GM12878 (cell line): ENCODE data around the gene GCM1. TPM values are rescaled to one million over a fixed set of nuclear protein-coding genes. Genes with fewer than 3 reads are reported as not detected.

Experiments used
- ATAC-seq: fragments of 200-7000 bp; cut with Tn5 transposase; 3 replicates; pipeline ENCODE4 v1.9.1; 2020; ENCODE audit warnings: mild to moderate bottlenecking, moderate library complexity
- BruUV-seq: library from RNA; stranded (reverse); fragments of 400-500 nt; replicated peaks from 2 replicates; lab custom pipeline; 2021; lab: Mats Ljungman, UMichigan
- CTCF ChIA-PET: fragments of 300-600 bp; sonication (Branson Sonifier 250); formaldehyde crosslinking; extraction: SDS; loops from one replicate; lab custom pipeline; 2021; ENCODE audit warnings: inconsistent platforms; lab: Yijun Ruan, JAX
- POLR2A ChIA-PET: fragments of 350-600 bp; formaldehyde crosslinking; extraction: SDS; loops from one replicate; lab custom pipeline; 2021; ENCODE audit warnings: inconsistent platforms; lab: Charles Lee
- RAD21 ChIA-PET: fragments of 300-600 bp; sonication (Branson Sonifier 250); formaldehyde crosslinking; loops from one replicate; lab custom pipeline; 2023; ENCODE audit warnings: antibody characterized with exemption; ENCODE audit not compliant: unreplicated experiment; lab: Charles Lee
- SMC1A ChIA-PET: fragments of 300-600 bp; sonication (Branson Sonifier 250); formaldehyde crosslinking; loops from one replicate; lab custom pipeline; 2023; ENCODE audit not compliant: unreplicated experiment, uncharacterized antibody; lab: Charles Lee
- DNase-seq: peaks from one replicate; pipeline ENCODE4 v3.0.0-alpha.2; 2011; ENCODE audit warnings: low read depth, low spot score
- FAIRE-seq: peaks from 3 replicates; lab custom pipeline; 2011; peaks lifted over from hg19 to GRCh38; lab: Jason Lieb, UNC
- H2AFZ ChIP-seq: 2 replicates; pipeline ENCODE4 v1.6.0; 2011; ENCODE audit warnings: low read depth, low read length, control low read depth; ENCODE audit not compliant: control insufficient read depth
- H3K27ac ChIP-seq: 2 replicates; pipeline ENCODE4 v1.5.1; 2011; ENCODE audit warnings: control low read depth; ENCODE audit not compliant: control insufficient read depth, insufficient read depth
- H3K27me3 ChIP-seq, 2 experiments: replicated peaks in 1 of 2; 2 replicates each; pipeline versions ENCODE4 v1.6.0 to v1.6.1; 2011; ENCODE audit warnings: low read length in 1 of 2; ENCODE audit not compliant: control insufficient read depth in 2 of 2, insufficient read depth in 2 of 2
- H3K36me3 ChIP-seq, 2 experiments: 2 replicates each; pipeline ENCODE4 v1.5.1; 2011; ENCODE audit warnings: low read length in 1 of 2; ENCODE audit not compliant: control insufficient read depth in 2 of 2, insufficient read depth in 2 of 2
- H3K4me1 ChIP-seq: 2 replicates; pipeline ENCODE4 v1.6.1; 2011; ENCODE audit warnings: mild to moderate bottlenecking, low read length, moderate library complexity, mixed read lengths; ENCODE audit not compliant: control insufficient read depth, insufficient read depth
- H3K4me2 ChIP-seq: 2 replicates; pipeline ENCODE4 v1.6.0; 2011; ENCODE audit warnings: control low read depth; ENCODE audit not compliant: control insufficient read depth, insufficient read depth
- H3K4me3 ChIP-seq: fragments of 200-600 bp; sonication (generic); 2 replicates; pipeline ENCODE4 v1.5.1; 2016
- H3K79me2 ChIP-seq: 2 replicates; pipeline ENCODE4 v1.6.0; 2011; ENCODE audit warnings: low read length; ENCODE audit not compliant: control insufficient read depth, insufficient read depth
- H3K9ac ChIP-seq: 2 replicates; pipeline ENCODE4 v1.8.0; 2011; ENCODE audit warnings: low read length, control low read depth, mixed read lengths; ENCODE audit not compliant: control insufficient read depth, insufficient read depth
- H3K9me3 ChIP-seq: replicated peaks from 3 replicates; pipeline ENCODE4 v1.5.1; 2011; ENCODE audit warnings: mild to moderate bottlenecking, low read length; ENCODE audit not compliant: control insufficient read depth, insufficient read depth
- H4K20me1 ChIP-seq: 2 replicates; pipeline ENCODE4 v1.6.0; 2011; ENCODE audit not compliant: control insufficient read depth, insufficient read depth
- BCL11A ChIP-seq: IDR thresholded peaks from 2 replicates; pipeline ENCODE4 v1.6.1; 2011; ENCODE audit warnings: low read depth, low read length
- EZH2 ChIP-seq: IDR thresholded peaks from 2 replicates; pipeline ENCODE4 v1.6.1; 2012; ENCODE audit warnings: low read depth, mild to moderate bottlenecking, control low read depth, inconsistent platforms, low read length, borderline replicate concordance; ENCODE audit not compliant: control insufficient read depth
- HCFC1 ChIP-seq: fragments of 150-350 bp; IDR thresholded peaks from 2 replicates; pipeline ENCODE4 v1.6.1; 2014; ENCODE audit warnings: low read length
- MXI1 ChIP-seq: fragments of 150-350 bp; IDR thresholded peaks from 2 replicates; pipeline ENCODE4 v1.6.1; 2011; ENCODE audit warnings: low read depth, mild to moderate bottlenecking, inconsistent platforms, low read length, improper control_type of control experiment
- RELA ChIP-seq: fragments of 450-650 bp; IDR thresholded peaks from 2 replicates; pipeline ENCODE4 v1.8.0; 2014; ENCODE audit warnings: borderline replicate concordance; ENCODE audit not compliant: partially characterized antibody
- RELB ChIP-seq: fragments of 450-650 bp; IDR thresholded peaks from 2 replicates; pipeline ENCODE4 v1.6.1; 2017; ENCODE audit warnings: low read depth, mild to moderate bottlenecking, moderate library complexity
- SIX5 ChIP-seq: IDR thresholded peaks from 2 replicates; pipeline ENCODE4 v1.6.1; 2011; ENCODE audit warnings: mild to moderate bottlenecking, low read depth, low read length, moderate library complexity; ENCODE audit not compliant: severe bottlenecking
- STAT3 ChIP-seq: IDR thresholded peaks from 2 replicates; pipeline ENCODE4 v1.6.1; 2011; ENCODE audit warnings: low read depth, low read length, improper control_type of control experiment
- ZNF207 ChIP-seq: fragments of 450-650 bp; IDR thresholded peaks from 2 replicates; pipeline ENCODE4 v1.6.1; 2014; ENCODE audit warnings: antibody characterized with exemption, mild to moderate bottlenecking, borderline replicate concordance
- ZNF384 ChIP-seq: IDR thresholded peaks from 2 replicates; pipeline ENCODE4 v1.6.1; 2012; ENCODE audit warnings: low read depth, mild to moderate bottlenecking, low read length, improper control_type of control experiment, borderline replicate concordance
- ZSCAN29 ChIP-seq: fragments of 450-650 bp; IDR thresholded peaks from 2 replicates; pipeline ENCODE4 v1.6.1; 2017; ENCODE audit warnings: mild to moderate bottlenecking, moderate library complexity
- WGBS: methylation state at CpG from one replicate; pipeline ENCODE4 v1.1.6; 2016; ENCODE audit warnings: low lambda C conversion rate; ENCODE audit not compliant: insufficient replicate concordance, insufficient coverage; ENCODE audit errors: missing lambda C conversion rate; 5-methylcytosine and 5-hydroxymethylcytosine counted together
- in situ Hi-C: fragments of 300-500 bp; cut with MboI; formaldehyde crosslinking; loops from 9 replicates; pipeline ENCODE4 v1.14.3; 2018; ENCODE audit warnings: mixed read lengths
- intact Hi-C: fragments of 100-400 bp; cut with micrococcal nuclease; formaldehyde crosslinking; loops from one replicate; pipeline ENCODE4 v1.14.2; 2022; ENCODE audit not compliant: unreplicated experiment
- polyA plus RNA-seq, 11 experiments: library from polyadenylated mRNA; depleted of rRNA in 4 of 11; unstranded in 6 of 11; stranded (reverse) in 5 of 11; fragments of >200 nt; fragmentation: Nextera tagmentation in 4 of 11; fragmentation: Illumina TruSeq in 1 of 11; extraction: Ambion mirVana in 4 of 11; extraction: Trizol in 1 of 11; gene quantifications; 1 replicate in 1 of 11; 2 replicates in 10 of 11; pipeline versions ENCODE4 v1.2.1 to v1.2.3, GENCODE V29; 2011 to 2016; ENCODE audit warnings: inconsistent platforms in 2 of 11, missing spikeins in 2 of 11, low read depth in 1 of 11
- total RNA-seq, 4 experiments: library from RNA; depleted of rRNA in 3 of 4; stranded (reverse); fragments of >200 nt in 3 of 4; fragmentation: Illumina TruSeq in 1 of 4; extraction: Trizol in 1 of 4; gene quantifications; 2 replicates each; pipeline versions ENCODE4 v1.2.1 to v1.2.3, GENCODE V29; 2013 to 2021
- TF ChIP-seq, protein P1 (sequence below): fragments of 450-650 bp; IDR thresholded peaks from 2 replicates; pipeline ENCODE4 v1.6.1; 2017; ENCODE audit warnings: borderline replicate concordance
- TF ChIP-seq, protein P2 (sequence below): fragments of 450-650 bp; IDR thresholded peaks from 2 replicates; pipeline ENCODE4 v1.6.1; 2016; ENCODE audit warnings: mild to moderate bottlenecking, moderate library complexity, borderline replicate concordance

Gene GCM1
- total and polyA plus RNA-seq, 10 of the 15 experiments (the other 5 are each of a cell fraction or from before 2014, with no cell fraction given): 0.04 to 0.08 (median 0.05) TPM; not detected in 5

DNA sequence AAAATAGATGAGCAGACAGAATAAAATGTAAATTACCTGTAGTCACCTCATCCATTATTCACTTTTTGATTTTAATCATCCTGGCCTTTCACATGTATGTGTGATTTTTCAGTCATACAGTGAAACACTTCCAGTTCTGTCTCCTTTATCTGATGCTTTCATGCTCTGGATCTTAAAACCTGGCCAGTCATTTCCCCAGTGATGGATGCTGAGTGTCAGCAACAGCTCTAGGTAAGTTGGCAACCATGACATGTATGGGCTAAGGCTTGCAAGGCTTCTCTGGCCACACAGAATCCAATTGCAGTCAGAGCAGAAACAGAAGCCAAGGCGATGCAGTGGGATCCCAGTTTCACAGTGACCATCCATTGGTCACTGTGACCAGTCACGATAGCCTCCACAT is 47.6 kb downstream of the GCM1 start:
- Histone ChIP-seq H4K20me1 (no peaks in the 10 kb centered on the region), H3K9me3 (no peaks in the 10 kb centered on the region), H3K36me3 (peaks cover 0 to 13% of the 10 kb centered on the region in 2 experiments; a peak in 3 of 4 replicates), H3K4me1 (no peaks in the 10 kb centered on the region), H3K27me3 (no peaks in the 10 kb centered on the region), H3K4me2 (no peak overlapping the region), H3K79me2 (no peaks in the 10 kb centered on the region), H3K4me3 (no peak overlapping the region), H3K27ac (no peak overlapping the region), H3K9ac (no peak overlapping the region), H2AFZ (no peak overlapping the region)
- 86% methylated on average over 2 of the region's 2 CpGs for WGBS
- ChIA-PET CTCF (no interaction called here), SMC1A (no interaction called here), POLR2A (no interaction called here), RAD21 (no interaction called here)
- ATAC-seq (no peak), FAIRE-seq (no peak), DNase-seq (no peak)
- no TSS peak for BruUV-seq
- intact Hi-C loops: no loop called here
- TF ChIP-seq ZNF384 (no peak), STAT3 (no peak), EZH2 (no peak), HCFC1 (no peak), MXI1 (no peak), SIX5 (no peak), BCL11A (no peak), ZNF207 (no peak), RELA (no peak), ZSCAN29 (no peak), RELB (no peak)
- TF ChIP-seq, protein P1, sequence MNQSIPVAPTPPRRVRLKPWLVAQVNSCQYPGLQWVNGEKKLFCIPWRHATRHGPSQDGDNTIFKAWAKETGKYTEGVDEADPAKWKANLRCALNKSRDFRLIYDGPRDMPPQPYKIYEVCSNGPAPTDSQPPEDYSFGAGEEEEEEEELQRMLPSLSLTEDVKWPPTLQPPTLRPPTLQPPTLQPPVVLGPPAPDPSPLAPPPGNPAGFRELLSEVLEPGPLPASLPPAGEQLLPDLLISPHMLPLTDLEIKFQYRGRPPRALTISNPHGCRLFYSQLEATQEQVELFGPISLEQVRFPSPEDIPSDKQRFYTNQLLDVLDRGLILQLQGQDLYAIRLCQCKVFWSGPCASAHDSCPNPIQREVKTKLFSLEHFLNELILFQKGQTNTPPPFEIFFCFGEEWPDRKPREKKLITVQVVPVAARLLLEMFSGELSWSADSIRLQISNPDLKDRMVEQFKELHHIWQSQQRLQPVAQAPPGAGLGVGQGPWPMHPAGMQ: no peak
- TF ChIP-seq, protein P2, sequence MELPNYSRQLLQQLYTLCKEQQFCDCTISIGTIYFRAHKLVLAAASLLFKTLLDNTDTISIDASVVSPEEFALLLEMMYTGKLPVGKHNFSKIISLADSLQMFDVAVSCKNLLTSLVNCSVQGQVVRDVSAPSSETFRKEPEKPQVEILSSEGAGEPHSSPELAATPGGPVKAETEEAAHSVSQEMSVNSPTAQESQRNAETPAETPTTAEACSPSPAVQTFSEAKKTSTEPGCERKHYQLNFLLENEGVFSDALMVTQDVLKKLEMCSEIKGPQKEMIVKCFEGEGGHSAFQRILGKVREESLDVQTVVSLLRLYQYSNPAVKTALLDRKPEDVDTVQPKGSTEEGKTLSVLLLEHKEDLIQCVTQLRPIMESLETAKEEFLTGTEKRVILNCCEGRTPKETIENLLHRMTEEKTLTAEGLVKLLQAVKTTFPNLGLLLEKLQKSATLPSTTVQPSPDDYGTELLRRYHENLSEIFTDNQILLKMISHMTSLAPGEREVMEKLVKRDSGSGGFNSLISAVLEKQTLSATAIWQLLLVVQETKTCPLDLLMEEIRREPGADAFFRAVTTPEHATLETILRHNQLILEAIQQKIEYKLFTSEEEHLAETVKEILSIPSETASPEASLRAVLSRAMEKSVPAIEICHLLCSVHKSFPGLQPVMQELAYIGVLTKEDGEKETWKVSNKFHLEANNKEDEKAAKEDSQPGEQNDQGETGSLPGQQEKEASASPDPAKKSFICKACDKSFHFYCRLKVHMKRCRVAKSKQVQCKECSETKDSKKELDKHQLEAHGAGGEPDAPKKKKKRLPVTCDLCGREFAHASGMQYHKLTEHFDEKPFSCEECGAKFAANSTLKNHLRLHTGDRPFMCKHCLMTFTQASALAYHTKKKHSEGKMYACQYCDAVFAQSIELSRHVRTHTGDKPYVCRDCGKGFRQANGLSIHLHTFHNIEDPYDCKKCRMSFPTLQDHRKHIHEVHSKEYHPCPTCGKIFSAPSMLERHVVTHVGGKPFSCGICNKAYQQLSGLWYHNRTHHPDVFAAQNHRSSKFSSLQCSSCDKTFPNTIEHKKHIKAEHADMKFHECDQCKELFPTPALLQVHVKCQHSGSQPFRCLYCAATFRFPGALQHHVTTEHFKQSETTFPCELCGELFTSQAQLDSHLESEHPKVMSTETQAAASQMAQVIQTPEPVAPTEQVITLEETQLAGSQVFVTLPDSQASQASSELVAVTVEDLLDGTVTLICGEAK: no peak
- in situ Hi-C loops: no loop called here
